Medulla oblongata (tissue), 1 donor: ENCODE measurements around the gene SIM2.

ENCODE experiments used
- DNase-seq: peaks from one replicate; pipeline ENCODE4 v3.0.0-alpha.2; 2015; ENCODE audit errors: extremely low spot score

SIM2 gene

DNA sequence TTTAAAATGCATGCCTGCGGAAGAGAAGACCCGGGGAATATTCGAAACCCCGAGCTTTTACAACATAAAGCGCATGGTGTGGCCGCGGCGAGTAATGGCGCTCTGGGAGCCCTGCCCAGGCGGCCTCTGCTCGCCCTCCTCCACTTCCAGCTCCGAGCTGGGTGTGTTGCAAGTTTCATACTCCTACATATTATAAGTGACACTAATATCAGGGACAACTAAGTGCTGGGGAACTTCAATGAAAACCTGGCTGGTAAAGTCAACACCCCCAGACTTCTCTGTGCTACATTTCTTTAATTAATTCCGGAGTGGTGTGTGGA, 11.8 kb downstream of the SIM2 start:
- no peak for DNase-seq

DNA sequence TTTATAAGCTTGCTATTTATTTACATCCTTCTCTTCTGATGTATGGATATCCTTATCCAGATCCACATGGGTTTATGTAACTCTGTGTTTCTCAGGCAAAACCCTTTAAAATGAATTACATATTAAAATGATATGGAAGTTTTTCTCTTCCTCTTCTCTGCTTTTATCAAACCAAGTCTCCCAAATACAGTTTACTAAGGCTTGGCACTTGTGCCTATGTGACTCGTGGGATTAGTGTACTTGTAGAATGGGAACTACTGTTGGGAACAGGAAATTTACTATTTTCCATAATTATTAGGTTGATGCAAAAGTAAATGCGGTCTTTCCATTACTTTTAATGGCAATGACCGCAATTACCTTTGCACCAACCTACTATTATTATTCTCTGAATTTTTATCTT, 14.8 kb downstream of the SIM2 start:
- DNase-seq: no peak

DNA sequence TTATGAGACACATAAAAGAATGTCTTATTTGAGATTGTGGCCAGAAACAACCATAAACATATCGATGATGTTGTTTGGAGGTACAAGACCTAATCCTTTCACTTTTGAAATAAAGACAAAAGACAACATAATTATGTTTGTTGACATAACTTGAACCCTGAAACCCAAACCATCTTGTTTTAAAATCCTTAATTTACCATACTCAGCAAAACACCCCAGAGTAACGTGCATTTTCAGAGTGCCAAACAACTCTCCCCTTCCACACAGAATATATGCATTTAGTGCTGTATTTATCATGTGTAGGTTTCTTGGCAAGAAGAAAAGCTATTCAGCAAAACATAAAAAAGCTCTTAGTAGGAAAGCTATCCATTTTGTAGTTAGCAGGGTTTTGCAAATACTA, 17.5 kb downstream of the SIM2 start:
- no peak for DNase-seq

DNA sequence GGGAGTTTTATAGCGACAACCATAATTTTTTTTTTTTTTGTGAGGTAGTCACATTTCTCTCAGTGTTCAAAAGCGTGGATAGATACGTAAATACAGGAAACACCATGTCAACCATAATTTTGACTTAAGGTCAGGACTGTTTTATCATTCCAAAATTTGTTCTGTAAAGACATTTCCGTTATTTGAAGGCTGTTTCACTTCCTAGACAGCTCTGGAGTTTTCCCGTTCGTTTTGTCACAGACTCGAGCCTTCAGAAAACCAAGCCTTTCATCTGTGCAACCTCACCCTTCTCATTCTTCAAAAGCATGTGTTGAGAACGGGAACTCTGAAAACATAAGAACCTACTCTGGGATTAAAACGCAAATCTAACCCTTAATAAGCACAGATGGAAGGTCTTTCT, 17.9 kb downstream of the SIM2 start:
- no peak for DNase-seq

- no peak for DNase-seq
These were observed 19.1 kb downstream of the SIM2 start for GRCh38 chr21:36717976-36718375.

GRCh38 chr21:36718951-36719501, 20.1 kb downstream of the SIM2 start:
- DNase-seq: peak; percentile 76

GRCh38 chr21:36719614-36720013, 20.7 kb downstream of the SIM2 start:
- no peak for DNase-seq

DNA sequence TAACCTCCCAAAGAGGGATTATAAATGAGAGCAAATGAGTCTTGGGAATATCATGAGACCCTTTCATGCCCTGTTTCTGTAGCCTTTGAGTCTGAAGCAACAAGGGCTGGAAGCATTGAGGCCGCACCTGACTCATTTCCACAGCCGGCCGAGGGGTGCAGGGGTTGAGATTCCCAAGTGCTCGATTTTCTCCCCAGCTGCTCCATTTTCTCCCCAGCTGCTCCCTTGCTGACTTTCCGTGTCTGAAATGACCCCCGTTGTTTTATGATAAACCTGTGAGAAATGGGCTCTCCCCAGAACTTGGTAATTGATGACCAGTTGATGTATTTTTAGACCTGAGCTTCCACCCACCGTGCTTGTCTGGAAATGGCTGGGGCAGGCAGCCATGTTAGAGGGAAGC, 22.9 kb downstream of the SIM2 start:
- no peak for DNase-seq

DNA sequence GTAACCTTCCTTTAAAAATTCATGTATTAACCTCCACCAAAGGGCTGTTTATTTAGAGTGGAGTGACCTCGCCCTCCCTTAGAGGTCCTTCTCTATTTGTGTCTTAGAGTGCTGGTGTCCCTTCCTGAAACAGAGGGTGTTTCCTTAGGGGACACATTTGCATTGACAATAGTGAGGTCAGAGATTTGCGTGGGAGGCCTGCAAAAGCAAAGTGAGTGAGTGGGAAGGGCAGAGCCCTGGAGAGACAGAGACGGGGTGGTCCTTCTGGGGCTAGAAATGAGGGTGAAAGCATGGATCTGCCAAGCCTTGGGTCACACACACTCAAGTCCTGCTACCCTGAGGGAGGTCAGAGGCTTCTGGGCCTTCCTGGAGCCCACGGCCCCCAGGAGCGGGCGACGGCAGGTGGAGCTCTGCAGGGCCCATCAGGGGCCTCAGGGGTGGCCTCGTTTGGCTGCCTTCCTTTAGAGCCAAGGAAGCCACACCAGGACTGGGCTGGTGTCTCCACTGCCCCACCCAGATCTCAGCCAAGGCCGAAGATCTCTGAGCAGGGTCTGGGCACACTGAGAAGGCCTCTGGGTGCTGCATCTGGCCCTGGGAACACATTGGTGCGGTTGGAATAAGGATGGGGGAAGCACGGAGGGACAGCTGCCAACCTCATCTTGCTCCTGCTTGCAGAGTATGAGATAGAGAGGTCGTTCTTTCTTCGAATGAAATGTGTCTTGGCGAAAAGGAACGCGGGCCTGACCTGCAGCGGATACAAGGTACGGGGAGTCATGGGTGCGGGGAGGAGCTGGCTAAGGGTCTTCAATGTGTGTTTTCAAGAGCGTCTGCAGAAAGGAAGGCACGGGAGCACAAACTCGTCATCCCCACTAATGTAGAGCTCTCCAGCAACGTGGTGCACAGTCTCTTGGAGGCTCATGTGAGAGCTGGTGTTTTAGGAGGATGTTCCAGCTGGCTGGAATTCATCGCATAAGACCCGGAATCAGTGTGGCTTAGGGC, 23.8 kb downstream of the SIM2 start:
- DNase-seq: no peak

GRCh38 chr21:36723371-36723881, 24.5 kb downstream of the SIM2 start:
- DNase-seq: no peak

DNA sequence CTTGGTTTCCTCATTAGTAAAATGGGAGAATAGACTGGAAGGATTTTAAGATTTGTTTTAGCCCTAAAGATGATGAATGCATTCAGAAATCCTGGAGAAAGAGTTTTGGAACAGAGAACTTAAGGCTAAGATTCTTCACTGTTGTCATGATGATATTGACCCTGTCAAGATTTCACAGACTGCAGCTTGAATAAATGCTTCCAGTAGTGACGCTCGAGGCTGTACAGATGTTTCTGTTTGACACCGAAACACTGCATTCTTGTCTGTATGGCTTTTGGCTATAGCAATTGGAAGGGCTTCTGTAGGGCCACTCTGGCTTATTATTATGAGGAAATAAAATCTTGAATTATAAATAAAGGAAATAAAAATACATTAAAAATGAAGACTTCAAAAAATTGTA, 25.7 kb downstream of the SIM2 start:
- DNase-seq: no peak

- no peak for DNase-seq
These were observed 27.0 kb downstream of the SIM2 start for GRCh38 chr21:36725793-36726386.

DNA sequence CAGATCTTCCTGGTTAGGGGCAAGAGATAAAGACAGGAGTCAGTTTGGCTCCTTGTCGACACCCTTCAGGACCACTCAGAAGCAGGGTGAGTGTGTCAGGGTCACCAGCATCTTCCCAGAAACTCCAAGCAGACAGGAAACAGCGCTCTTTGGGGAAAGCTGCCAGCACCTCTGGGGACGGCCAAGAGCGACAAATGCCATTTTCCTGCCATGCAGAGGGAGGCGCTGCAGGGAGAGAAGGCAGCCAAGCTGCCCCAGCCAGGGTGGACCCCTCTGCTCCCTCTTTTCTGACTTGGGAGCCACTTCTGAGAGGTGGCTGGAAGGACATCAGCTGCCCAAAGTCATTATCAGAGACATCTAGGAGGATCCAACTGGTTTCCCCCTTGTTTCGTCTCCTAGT, 29.0 kb downstream of the SIM2 start:
- DNase-seq: no peak

- no peak for DNase-seq
These were observed 29.6 kb downstream of the SIM2 start for GRCh38 chr21:36728371-36729111.

GRCh38 chr21:36729310-36729970, 30.5 kb downstream of the SIM2 start:
- no peak for DNase-seq

DNA sequence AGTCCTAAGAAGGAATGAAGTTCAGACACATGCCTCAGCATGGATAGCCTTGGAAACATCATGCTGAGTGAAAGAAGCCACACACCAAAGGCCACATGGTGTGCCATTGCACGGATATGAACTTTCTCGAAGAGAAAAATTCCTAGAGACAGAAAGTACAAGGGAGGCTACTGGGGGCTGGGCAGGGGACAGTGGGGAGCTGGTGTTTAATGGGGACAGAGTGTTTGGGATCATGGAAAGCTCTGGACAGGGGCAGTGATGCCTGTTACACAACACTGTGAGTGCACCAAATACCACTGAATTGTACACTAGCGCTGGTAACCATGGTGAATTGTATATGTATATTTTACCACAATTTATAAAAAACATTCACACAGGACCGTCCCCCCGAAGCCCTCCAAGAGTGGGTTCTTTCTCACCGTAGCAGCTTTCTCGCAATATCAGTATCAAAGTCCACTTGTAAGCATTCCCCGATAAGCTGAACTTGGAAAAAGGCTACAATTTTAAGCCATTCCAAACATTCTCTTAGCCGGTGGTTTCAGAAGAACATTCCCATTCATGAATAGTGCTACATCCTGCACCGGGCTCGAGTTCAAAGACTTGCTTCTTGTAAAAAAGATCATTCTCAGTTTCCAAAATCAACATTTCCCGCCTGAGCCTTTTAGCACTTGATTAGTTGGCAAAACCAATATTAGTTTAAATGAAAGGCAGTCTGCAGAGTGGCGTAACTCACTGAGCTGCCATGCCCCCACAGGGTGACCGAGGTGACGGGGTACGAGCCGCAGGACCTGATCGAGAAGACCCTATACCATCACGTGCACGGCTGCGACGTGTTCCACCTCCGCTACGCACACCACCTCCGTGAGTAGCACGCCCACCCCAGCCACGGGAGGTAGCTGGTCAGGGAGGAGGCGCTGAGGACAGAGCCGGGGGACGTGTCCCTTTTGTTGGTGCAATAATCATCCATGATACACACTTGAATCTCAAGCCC, 31.7 kb downstream of the SIM2 start:
- DNase-seq: no peak

- no peak for DNase-seq
These were observed 33.3 kb downstream of the SIM2 start for GRCh38 chr21:36732217-36732616.

DNA sequence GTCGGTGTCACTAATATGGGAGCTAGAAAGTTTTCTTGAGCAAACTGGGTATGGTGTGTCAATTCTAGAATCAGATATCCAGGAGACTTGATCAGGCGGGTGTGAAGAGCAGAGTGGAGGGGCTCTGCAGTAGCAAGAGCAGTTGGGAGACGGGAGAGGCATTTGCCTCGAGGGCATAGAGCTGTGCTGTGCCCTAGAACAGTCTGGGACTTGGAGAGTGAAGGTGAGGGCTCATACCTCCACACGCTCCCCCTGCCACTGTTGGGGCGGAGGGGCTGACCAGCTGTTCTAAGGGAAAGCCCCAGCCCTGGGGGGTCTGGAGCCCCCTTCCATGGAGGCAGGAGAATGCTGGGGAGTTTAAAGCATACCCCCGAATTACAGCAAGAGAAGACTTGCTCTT, 33.8 kb downstream of the SIM2 start:
- no peak for DNase-seq

DNA sequence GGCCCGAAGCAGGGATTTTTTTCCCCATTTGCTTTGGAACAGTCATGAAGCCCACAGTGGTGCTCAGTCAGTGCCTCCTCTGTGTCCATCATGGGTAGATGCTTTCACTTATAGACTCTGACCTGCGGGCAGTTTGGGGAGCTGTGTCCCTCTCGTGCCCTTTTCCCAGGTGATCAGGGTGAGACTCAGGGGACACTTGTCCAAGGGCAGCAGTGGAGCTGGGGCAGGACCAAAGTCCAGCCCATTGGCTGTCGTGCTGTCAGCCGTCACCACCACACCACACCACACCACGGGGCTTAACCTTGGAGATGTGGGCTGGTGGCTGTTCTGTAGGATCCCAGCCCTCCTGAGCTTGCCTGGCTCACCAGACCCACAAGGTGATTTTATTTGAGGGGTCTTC, 34.9 kb downstream of the SIM2 start:
- no peak for DNase-seq
